ENCODE results near the gene SPECC1L.

DNA sequence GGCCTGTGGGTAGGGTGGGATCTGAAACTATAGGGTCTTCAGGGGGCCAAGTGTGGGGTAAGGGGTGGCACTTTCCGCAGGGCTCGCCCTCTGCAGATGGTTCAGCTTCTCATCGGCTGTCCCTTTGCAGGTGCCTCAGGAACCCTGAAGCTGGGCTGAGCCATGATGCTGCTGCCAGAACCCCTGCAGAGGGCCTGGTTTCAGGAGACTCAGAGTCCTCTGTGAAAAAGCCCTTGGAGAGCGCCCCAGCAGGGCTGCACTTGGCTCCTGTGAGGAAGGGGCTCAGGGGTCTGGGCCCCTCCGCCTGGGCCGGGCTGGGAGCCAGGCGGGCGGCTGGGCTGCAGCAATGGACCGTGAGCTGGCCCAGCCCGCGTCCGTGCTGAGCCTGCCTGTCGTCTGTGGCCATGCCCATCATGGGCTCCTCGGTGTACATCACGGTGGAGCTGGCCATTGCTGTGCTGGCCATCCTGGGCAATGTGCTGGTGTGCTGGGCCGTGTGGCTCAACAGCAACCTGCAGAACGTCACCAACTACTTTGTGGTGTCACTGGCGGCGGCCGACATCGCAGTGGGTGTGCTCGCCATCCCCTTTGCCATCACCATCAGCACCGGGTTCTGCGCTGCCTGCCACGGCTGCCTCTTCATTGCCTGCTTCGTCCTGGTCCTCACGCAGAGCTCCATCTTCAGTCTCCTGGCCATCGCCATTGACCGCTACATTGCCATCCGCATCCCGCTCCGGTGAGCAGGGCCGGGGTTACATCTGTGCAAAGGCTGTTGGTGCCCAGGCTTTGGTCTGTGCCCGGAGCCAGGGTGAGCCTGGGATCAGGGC is 162.6 kb downstream of the SPECC1L start:
- TF ChIP-seq, protein P1, sequence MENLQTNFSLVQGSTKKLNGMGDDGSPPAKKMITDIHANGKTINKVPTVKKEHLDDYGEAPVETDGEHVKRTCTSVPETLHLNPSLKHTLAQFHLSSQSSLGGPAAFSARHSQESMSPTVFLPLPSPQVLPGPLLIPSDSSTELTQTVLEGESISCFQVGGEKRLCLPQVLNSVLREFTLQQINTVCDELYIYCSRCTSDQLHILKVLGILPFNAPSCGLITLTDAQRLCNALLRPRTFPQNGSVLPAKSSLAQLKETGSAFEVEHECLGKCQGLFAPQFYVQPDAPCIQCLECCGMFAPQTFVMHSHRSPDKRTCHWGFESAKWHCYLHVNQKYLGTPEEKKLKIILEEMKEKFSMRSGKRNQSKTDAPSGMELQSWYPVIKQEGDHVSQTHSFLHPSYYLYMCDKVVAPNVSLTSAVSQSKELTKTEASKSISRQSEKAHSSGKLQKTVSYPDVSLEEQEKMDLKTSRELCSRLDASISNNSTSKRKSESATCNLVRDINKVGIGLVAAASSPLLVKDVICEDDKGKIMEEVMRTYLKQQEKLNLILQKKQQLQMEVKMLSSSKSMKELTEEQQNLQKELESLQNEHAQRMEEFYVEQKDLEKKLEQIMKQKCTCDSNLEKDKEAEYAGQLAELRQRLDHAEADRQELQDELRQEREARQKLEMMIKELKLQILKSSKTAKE (IDR thresholded peaks at IDR 0.05; ENCODE audit: low read depth, poor library complexity, severe bottlenecking) = no peak
- TF ChIP-seq EP300 (IDR thresholded peaks at IDR 0.05; ENCODE audit: borderline replicate concordance in 1 of 2, control insufficient read depth in 1 of 2, low read depth in 2 of 2, low read length in 2 of 2) = no peak
- no peak for TF ChIP-seq E4F1 (IDR thresholded peaks at IDR 0.05; ENCODE audit: borderline replicate concordance, partially characterized antibody)
- TF ChIP-seq ATF7 (IDR thresholded peaks at IDR 0.05; ENCODE audit: low read depth) = no peak
- no peak for TF ChIP-seq NFIC (IDR thresholded peaks at IDR 0.05; ENCODE audit: low read depth, low read length)
- TF ChIP-seq CHD4 (IDR thresholded peaks at IDR 0.05) = no peak
- no peak for TF ChIP-seq POLR2AphosphoS5 (IDR thresholded peaks at IDR 0.05; ENCODE audit: low read length)
- TF ChIP-seq KAT2A (conservative IDR thresholded peaks at IDR 0.05; ENCODE audit: control insufficient read depth, low read depth, low read length) = no peak
- no peak for TF ChIP-seq EZH2 (IDR thresholded peaks at IDR 0.05; ENCODE audit: borderline replicate concordance, control insufficient read depth, low read depth, low read length)
- TF ChIP-seq CTCF (IDR thresholded peaks at IDR 0.05 in 2 of 3, conservative IDR thresholded peaks at IDR 0.05 in 1 of 3; ENCODE audit: control insufficient read depth in 2 of 3, extremely low read depth in 1 of 3, insufficient read depth in 1 of 3, low read depth in 3 of 3, low read length in 3 of 3) = no peak
- TF ChIP-seq RUNX3 (IDR thresholded peaks at IDR 0.05; ENCODE audit: low read length) = no peak
- TF ChIP-seq PBX3 (IDR thresholded peaks at IDR 0.05; ENCODE audit: insufficient replicate concordance, low read depth, low read length) = no peak
- no peak for TF ChIP-seq RAD51 (IDR thresholded peaks at IDR 0.05)
- no peak for TF ChIP-seq NFYB (IDR thresholded peaks at IDR 0.05; ENCODE audit: insufficient read depth, low read depth, low read length)
